ENCODE measurements around the gene SKA1. TPM values are rescaled to one million over a fixed set of nuclear protein-coding genes. Genes with fewer than 3 reads are reported as not detected.
A peak's percentile ranks its signal among the peaks of the same experiment; 100 is the strongest.

The SKA1 gene
- total RNA-seq, 1 experiment from 2014 or later: 20.6 TPM

GRCh38 chr18:50401295-50401694 is 26.4 kb downstream of the SKA1 start:
- H3K4me3 Mint-ChIP-seq: peak overlapping the region in 1 of 2 experiments; percentile 3; a peak in 1 of 5 replicates
- H3K4me1 Mint-ChIP-seq: peaks cover 81 to 90% of the 10 kb centered on the region in 2 experiments
- Histone ChIP-seq H2AK5ac (ENCODE audit: insufficient read length, low read length) (no peak overlapping the region), H3K4me2 (ENCODE audit: insufficient read depth, insufficient read length, low read length) (no peak overlapping the region), H3K14ac (ENCODE audit: insufficient read depth, low read length) (no peak overlapping the region), H3K23ac (ENCODE audit: insufficient read length, low read depth, low read length) (no peak overlapping the region), H3K23me2 (ENCODE audit: insufficient read length, low read depth, low read length, poor library complexity, severe bottlenecking) (no peaks in the 10 kb centered on the region), H2AFZ (ENCODE audit: low read length) (no peak overlapping the region), H2BK12ac (ENCODE audit: insufficient read length, low read depth, low read length) (no peak overlapping the region), H4K5ac (ENCODE audit: insufficient read length, low read depth, low read length) (no peak overlapping the region), H3T11ph (ENCODE audit: low read length) (no peak overlapping the region), H3K9me3 (ENCODE audit: control insufficient read depth, low read depth, low read length) (no peaks in the 10 kb centered on the region), H2BK120ac (ENCODE audit: low read depth, low read length, poor library complexity, severe bottlenecking) (no peak overlapping the region), H3K4me1 (ENCODE audit: insufficient read depth, low read length) (peaks cover 5% of the 10 kb centered on the region; the same call in 1 of the 2 replicates), H3K9ac (ENCODE audit: extremely low read depth, insufficient read length, low read length) (no peak overlapping the region), H4K8ac (replicated peaks; ENCODE audit: insufficient read length, low read depth, low read length) (no peak overlapping the region), H4K20me1 (ENCODE audit: control insufficient read depth, insufficient read depth, insufficient read length) (no peaks in the 10 kb centered on the region), H3K79me2 (ENCODE audit: insufficient read depth, low read length) (no peaks in the 10 kb centered on the region), H2BK20ac (ENCODE audit: low read depth, low read length, poor library complexity, severe bottlenecking) (no peak overlapping the region), H4K91ac (ENCODE audit: insufficient read length, low read depth, low read length) (no peak overlapping the region), H3K4ac (ENCODE audit: low read depth, low read length) (no peak overlapping the region), H3K27me3 (ENCODE audit: insufficient read depth, low read length) (no peaks in the 10 kb centered on the region), H3K79me1 (ENCODE audit: insufficient read depth, low read depth, low read length, poor library complexity, severe bottlenecking) (no peaks in the 10 kb centered on the region), H2BK15ac (ENCODE audit: low read depth, low read length) (no peak overlapping the region), H3K27ac (ENCODE audit: insufficient read length, low read depth, low read length) (no peak overlapping the region), H3K18ac (ENCODE audit: insufficient read length, low read depth, low read length) (no peak overlapping the region), H2BK5ac (ENCODE audit: insufficient read length, low read length) (no peak overlapping the region), H3K56ac (ENCODE audit: insufficient read length, low read depth, low read length) (no peak overlapping the region)
- H3K36me3 Mint-ChIP-seq (ENCODE audit: insufficient read depth in 1 of 3, low read depth in 3 of 3): no peaks in the 10 kb centered on the region; a peak in 2 of 7 replicates
- no peaks in the 10 kb centered on the region for H3K9me3 Mint-ChIP-seq
- no CpG with 5 or more reads among the region's 18 CpGs for WGBS (ENCODE audit: extremely low coverage, insufficient read length, low lambda C conversion rate)
- H3K27me3 Mint-ChIP-seq (ENCODE audit: low read depth): peaks cover 63% of the 10 kb centered on the region
- DNase-seq: no peak
- TF ChIP-seq, protein P1, sequence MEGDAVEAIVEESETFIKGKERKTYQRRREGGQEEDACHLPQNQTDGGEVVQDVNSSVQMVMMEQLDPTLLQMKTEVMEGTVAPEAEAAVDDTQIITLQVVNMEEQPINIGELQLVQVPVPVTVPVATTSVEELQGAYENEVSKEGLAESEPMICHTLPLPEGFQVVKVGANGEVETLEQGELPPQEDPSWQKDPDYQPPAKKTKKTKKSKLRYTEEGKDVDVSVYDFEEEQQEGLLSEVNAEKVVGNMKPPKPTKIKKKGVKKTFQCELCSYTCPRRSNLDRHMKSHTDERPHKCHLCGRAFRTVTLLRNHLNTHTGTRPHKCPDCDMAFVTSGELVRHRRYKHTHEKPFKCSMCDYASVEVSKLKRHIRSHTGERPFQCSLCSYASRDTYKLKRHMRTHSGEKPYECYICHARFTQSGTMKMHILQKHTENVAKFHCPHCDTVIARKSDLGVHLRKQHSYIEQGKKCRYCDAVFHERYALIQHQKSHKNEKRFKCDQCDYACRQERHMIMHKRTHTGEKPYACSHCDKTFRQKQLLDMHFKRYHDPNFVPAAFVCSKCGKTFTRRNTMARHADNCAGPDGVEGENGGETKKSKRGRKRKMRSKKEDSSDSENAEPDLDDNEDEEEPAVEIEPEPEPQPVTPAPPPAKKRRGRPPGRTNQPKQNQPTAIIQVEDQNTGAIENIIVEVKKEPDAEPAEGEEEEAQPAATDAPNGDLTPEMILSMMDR (conservative IDR thresholded peaks at IDR 0.05): no peak
- H3K27ac Mint-ChIP-seq: no peak overlapping the region
